ENCODE measurements around the gene ABCD1.

Gene ABCD1

DNA sequence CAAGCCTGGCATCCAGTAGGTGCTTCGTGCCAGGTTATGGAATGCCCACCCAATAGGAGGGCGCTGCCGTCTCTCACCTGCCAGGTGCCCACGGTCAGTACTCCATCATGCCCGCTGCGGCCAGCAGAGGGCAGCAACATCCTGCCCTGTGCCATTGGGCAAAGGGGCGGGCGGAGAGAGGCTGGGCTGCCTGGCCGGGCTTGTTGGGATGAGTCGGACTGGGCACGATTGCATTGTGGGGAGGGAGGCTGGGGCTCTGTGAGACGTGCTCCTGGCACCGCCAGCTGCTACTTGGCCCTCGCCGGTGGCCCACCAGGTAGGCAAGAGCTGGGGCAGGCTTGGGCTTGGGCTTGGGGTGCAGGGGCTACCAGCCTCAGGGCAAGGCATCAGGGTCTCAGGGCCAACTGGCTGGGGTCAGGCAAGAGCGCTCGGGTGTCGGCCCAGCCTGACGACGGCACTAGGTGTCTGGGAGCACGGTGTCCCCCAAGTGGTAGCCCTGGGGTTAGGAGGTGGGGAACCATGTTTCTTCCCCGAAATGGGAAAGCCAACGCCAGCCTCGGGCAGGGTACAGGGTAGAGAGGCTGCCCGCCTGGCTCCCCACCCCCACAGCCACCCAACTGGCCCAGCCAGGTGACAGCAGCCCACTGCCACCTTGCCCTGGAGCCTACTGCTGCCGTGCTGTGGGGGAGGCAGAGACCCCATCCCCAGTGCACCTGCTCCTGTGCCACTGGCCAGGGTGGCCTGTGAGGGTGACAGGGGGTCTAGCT, 39.5 kb downstream of the ABCD1 start, which contains the start of gene PLXNB3:
Gene PLXNB3, plus strand, starts transcription at position 261 of the 767 bp plus-strand sequence. CDS start 1,287 bp downstream, outside the sequence.
- Mint-ChIP-seq H3K27me3 (no peaks in the 10 kb centered on the region), H3K9me3 (no peaks in the 10 kb centered on the region), H3K4me3 (no peak within 1 kb of the TSS), H3K4me1 (peaks cover 10% of the 10 kb centered on the region), H3K27ac (no peak within 1 kb of the TSS), H3K36me3 (no peaks in the 10 kb centered on the region)
- ATAC-seq (ENCODE audit: low read depth) (peak; percentile 90), DNase-seq (ENCODE audit: low spot score in 2 of 2) (peak; percentile 62 to 77)

GRCh38 chrX:153764786-153765137, 40.1 kb downstream of the ABCD1 start:
- Mint-ChIP-seq H3K36me3 (no peaks in the 10 kb centered on the region), H3K4me1 (peaks cover 10% of the 10 kb centered on the region), H3K9me3 (no peaks in the 10 kb centered on the region), H3K4me3 (no peak overlapping the region), H3K27me3 (no peaks in the 10 kb centered on the region), H3K27ac (no peak overlapping the region)
- ATAC-seq (ENCODE audit: low read depth) = no peak
- DNase-seq (ENCODE audit: low spot score in 2 of 2) = no peak

- no peak for ATAC-seq (ENCODE audit: low read depth)
- Mint-ChIP-seq H3K36me3 (no peaks in the 10 kb centered on the region), H3K27ac (no peak overlapping the region), H3K27me3 (no peaks in the 10 kb centered on the region), H3K4me3 (no peak overlapping the region), H3K4me1 (peaks cover 10% of the 10 kb centered on the region), H3K9me3 (no peaks in the 10 kb centered on the region)
- no peak for DNase-seq (ENCODE audit: low spot score in 2 of 2)
These were observed 40.8 kb downstream of the ABCD1 start for GRCh38 chrX:153765138-153766079.

DNA sequence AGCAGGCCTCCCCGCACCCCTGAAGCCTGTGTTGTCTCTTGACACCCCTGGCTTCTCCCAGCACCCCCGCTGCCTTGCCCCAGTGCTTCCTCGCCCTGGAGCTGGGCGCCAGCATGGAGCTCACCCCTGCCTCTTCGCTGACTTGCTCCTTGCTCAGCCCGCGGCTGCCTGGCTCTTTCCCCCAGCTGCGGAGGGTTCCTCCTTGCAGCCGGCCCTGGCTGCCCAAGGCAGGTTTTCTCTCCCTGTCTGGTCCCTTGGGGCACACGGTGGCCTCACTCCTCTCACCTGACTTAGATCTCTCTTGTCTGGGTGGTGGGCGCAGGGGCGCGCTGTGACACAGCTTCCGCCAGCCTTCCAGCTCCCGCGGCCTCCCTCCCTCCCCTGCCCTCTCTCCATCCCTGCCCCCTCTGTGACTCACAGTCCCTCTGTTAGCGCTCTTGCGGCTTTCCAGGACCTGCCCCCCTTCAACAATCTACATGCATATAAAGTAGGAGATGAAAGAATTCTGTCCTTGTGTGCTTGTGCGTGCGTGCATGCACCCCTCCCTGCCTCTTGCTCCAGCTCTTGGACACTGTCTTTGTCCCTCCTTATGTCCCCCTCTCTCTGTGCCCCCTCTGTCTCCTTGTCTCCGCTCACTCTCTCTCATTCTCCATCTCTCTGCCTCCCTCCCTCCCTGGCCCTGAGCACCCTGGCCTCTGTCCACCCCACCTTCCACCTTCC, 41.6 kb downstream of the ABCD1 start:
- Mint-ChIP-seq H3K4me3 (no peak overlapping the region), H3K27me3 (no peaks in the 10 kb centered on the region), H3K36me3 (no peaks in the 10 kb centered on the region), H3K27ac (no peak overlapping the region), H3K4me1 (peaks cover 10% of the 10 kb centered on the region), H3K9me3 (no peaks in the 10 kb centered on the region)
- no peak for ATAC-seq (ENCODE audit: low read depth)
- DNase-seq (ENCODE audit: low spot score in 2 of 2) = no peak

DNA sequence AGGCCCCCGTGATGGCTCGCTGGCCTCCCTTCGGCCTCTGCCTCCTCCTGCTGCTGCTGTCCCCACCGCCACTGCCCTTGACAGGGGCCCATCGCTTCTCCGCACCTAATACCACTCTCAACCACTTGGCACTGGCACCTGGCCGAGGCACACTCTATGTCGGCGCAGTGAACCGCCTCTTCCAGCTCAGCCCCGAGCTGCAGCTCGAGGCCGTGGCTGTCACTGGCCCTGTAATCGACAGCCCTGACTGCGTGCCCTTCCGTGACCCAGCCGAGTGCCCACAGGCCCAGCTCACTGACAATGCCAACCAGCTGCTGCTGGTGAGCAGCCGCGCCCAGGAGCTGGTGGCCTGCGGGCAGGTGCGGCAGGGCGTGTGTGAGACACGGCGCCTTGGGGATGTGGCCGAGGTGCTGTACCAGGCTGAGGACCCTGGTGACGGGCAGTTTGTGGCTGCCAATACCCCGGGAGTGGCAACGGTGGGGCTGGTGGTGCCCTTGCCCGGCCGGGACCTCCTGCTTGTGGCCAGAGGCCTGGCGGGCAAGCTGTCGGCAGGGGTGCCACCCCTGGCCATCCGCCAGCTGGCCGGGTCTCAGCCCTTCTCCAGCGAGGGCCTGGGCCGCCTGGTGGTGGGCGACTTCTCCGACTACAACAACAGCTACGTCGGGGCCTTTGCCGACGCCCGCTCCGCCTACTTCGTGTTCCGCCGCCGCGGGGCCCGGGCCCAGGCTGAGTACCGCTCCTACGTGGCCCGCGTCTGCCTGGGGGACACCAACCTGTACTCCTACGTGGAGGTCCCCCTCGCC, 42.4 kb downstream of the ABCD1 start:
- ATAC-seq (ENCODE audit: low read depth) (no peak), DNase-seq (ENCODE audit: low spot score in 2 of 2) (no peak)
- no peaks in the 10 kb centered on the region for H3K9me3 Mint-ChIP-seq
- H3K27ac Mint-ChIP-seq = no peak overlapping the region
- no peaks in the 10 kb centered on the region for H3K36me3 Mint-ChIP-seq
- peaks cover 10% of the 10 kb centered on the region for H3K4me1 Mint-ChIP-seq
- no peak overlapping the region for H3K4me3 Mint-ChIP-seq
- no peaks in the 10 kb centered on the region for H3K27me3 Mint-ChIP-seq

DNA sequence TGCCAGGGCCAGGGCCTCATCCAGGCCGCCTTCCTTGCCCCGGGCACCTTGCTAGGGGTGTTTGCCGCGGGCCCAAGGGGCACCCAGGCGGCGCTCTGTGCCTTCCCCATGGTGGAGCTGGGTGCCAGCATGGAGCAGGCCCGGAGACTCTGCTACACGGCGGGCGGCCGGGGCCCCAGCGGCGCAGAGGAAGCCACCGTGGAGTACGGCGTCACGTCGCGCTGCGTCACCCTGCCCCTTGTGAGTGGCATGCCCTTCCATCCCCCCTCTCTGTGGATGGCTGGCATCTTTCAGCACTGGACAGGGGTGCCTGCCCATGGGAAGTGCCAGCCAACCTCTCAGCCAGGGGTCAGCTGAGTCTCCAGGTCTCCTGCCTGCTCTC, 43.0 kb downstream of the ABCD1 start:
- DNase-seq (ENCODE audit: low spot score in 2 of 2) = no peak
- Mint-ChIP-seq H3K27me3 (no peaks in the 10 kb centered on the region), H3K36me3 (no peaks in the 10 kb centered on the region), H3K4me1 (peaks cover 10% of the 10 kb centered on the region), H3K9me3 (no peaks in the 10 kb centered on the region), H3K27ac (no peak overlapping the region), H3K4me3 (no peak overlapping the region)
- no peak for ATAC-seq (ENCODE audit: low read depth)

GRCh38 chrX:153768311-153769157, 43.9 kb downstream of the ABCD1 start:
- H3K27me3 Mint-ChIP-seq = no peaks in the 10 kb centered on the region
- H3K9me3 Mint-ChIP-seq = no peaks in the 10 kb centered on the region
- H3K4me1 Mint-ChIP-seq = peaks cover 10% of the 10 kb centered on the region
- H3K36me3 Mint-ChIP-seq = no peaks in the 10 kb centered on the region
- H3K27ac Mint-ChIP-seq = no peak overlapping the region
- ATAC-seq (ENCODE audit: low read depth) = peak; percentile 32
- no peak overlapping the region for H3K4me3 Mint-ChIP-seq
- no peak for DNase-seq (ENCODE audit: low spot score in 2 of 2)

GRCh38 chrX:153769158-153769864, 44.7 kb downstream of the ABCD1 start:
- DNase-seq (ENCODE audit: low spot score in 2 of 2) (no peak), ATAC-seq (ENCODE audit: low read depth) (no peak)
- Mint-ChIP-seq H3K27me3 (no peaks in the 10 kb centered on the region), H3K36me3 (no peaks in the 10 kb centered on the region), H3K4me3 (no peak overlapping the region), H3K27ac (no peak overlapping the region), H3K4me1 (peaks cover 6% of the 10 kb centered on the region), H3K9me3 (no peaks in the 10 kb centered on the region)

GRCh38 chrX:153769865-153770600, 45.4 kb downstream of the ABCD1 start:
- no peak for ATAC-seq (ENCODE audit: low read depth)
- Mint-ChIP-seq H3K9me3 (no peaks in the 10 kb centered on the region), H3K27ac (no peak overlapping the region), H3K27me3 (no peaks in the 10 kb centered on the region), H3K36me3 (no peaks in the 10 kb centered on the region), H3K4me3 (no peak overlapping the region), H3K4me1 (peaks cover 6% of the 10 kb centered on the region)
- DNase-seq (ENCODE audit: low spot score in 2 of 2) = no peak

GRCh38 chrX:153770601-153771414, 46.2 kb downstream of the ABCD1 start:
- H3K27ac Mint-ChIP-seq = no peak overlapping the region
- no peaks in the 10 kb centered on the region for H3K27me3 Mint-ChIP-seq
- no peak for ATAC-seq (ENCODE audit: low read depth)
- H3K36me3 Mint-ChIP-seq = no peaks in the 10 kb centered on the region
- no peak overlapping the region for H3K4me3 Mint-ChIP-seq
- H3K9me3 Mint-ChIP-seq = no peaks in the 10 kb centered on the region
- H3K4me1 Mint-ChIP-seq = peaks cover 6% of the 10 kb centered on the region
- DNase-seq (ENCODE audit: low spot score in 2 of 2) = no peak

Measured in memory B cell (primary cell).